Loucy (cell line): ENCODE measurements around the gene IDH3G.
"Not testable (repeated sequence)": the region's sequence is repeated elsewhere in the genome, so short reads cannot be mapped to it uniquely, and the experiment has no call there.

Experiments
- CTCF ChIP-seq: fragments of 200-600 bp; sonication (generic); conservative IDR thresholded peaks from 2 replicates; pipeline ENCODE4 v1.5.1; 2014; ENCODE audit warnings: mild to moderate bottlenecking, antibody characterized with exemption, low read length
- EZH2phosphoT487 ChIP-seq: fragments of 200-600 bp; IDR thresholded peaks from 2 replicates; pipeline ENCODE4 v1.6.1; 2018; ENCODE audit warnings: antibody characterized with exemption, mild to moderate bottlenecking, moderate library complexity, borderline replicate concordance

- not testable (repeated sequence) for TF ChIP-seq CTCF, EZH2phosphoT487
Observed at GRCh38 chrX:153746991-153747390, 47.2 kb downstream of the IDH3G start.
